Measurements from ENCODE around the gene ZNF225.
A peak's percentile ranks its signal among the peaks of the same experiment; 100 is the strongest.

Gene ZNF225

GRCh38 chr19:44113138-44113783 is at the start of gene ZNF225:
ZNF225 (plus strand) TSS chr19:44113399; CDS start chr19:44115828, 2,429 bp downstream.
- TF ChIP-seq CTCF (IDR thresholded peaks at IDR 0.05; ENCODE audit: borderline replicate concordance, insufficient read depth, low read depth, low read length), result no peak
- peak within 1 kb of the TSS; percentile 69 for H3K4me3 ChIP-seq (ENCODE audit: low read depth, low read length)

- no peak overlapping the region for H3K4me3 ChIP-seq (ENCODE audit: low read depth, low read length)
- no peak for TF ChIP-seq CTCF (IDR thresholded peaks at IDR 0.05; ENCODE audit: borderline replicate concordance, insufficient read depth, low read depth, low read length)
Measured at GRCh38 chr19:44066305-44066704, 46.9 kb upstream of the ZNF225 start.

GRCh38 chr19:44069415-44069814 is 43.8 kb upstream of the ZNF225 start:
- H3K4me3 ChIP-seq (ENCODE audit: low read depth, low read length), result no peak overlapping the region
- no peak for TF ChIP-seq CTCF (IDR thresholded peaks at IDR 0.05; ENCODE audit: borderline replicate concordance, insufficient read depth, low read depth, low read length)

GRCh38 chr19:44071824-44072542 is 41.2 kb upstream of the ZNF225 start, which contains the start of gene ZNF284:
ZNF284 (plus strand) TSS chr19:44072159; CDS start chr19:44076390, 4,231 bp downstream.
- no peak for TF ChIP-seq CTCF (IDR thresholded peaks at IDR 0.05; ENCODE audit: borderline replicate concordance, insufficient read depth, low read depth, low read length)
- H3K4me3 ChIP-seq (ENCODE audit: low read depth, low read length), result peak within 1 kb of the TSS; percentile 83

- H3K4me3 ChIP-seq (ENCODE audit: low read depth, low read length), result peak overlapping the region; percentile 83
- no peak for TF ChIP-seq CTCF (IDR thresholded peaks at IDR 0.05; ENCODE audit: borderline replicate concordance, insufficient read depth, low read depth, low read length)
Measured at GRCh38 chr19:44072543-44073401, 40.4 kb upstream of the ZNF225 start.

- H3K4me3 ChIP-seq (ENCODE audit: low read depth, low read length), result no peak overlapping the region
- TF ChIP-seq CTCF (IDR thresholded peaks at IDR 0.05; ENCODE audit: borderline replicate concordance, insufficient read depth, low read depth, low read length), result no peak
Measured at GRCh38 chr19:44076325-44076724, 36.9 kb upstream of the ZNF225 start.

All from GM12875 (cell line).